Neural cell (in vitro differentiated cells): Measurements from ENCODE around the gene PLA1A. TPM values are rescaled to one million over a fixed set of nuclear protein-coding genes. Genes with fewer than 3 reads are reported as not detected.

Experiments used
- H2AFZ ChIP-seq: fragments of 200-600, 300-800 bp; sonication (generic), shearing (Covaris generic); 2 replicates; pipeline ENCODE4 v1.6.0; 2014; ENCODE audit warnings: low read depth, mild to moderate bottlenecking, antibody characterized with exemption, low read length, moderate library complexity
- H3F3A ChIP-seq: fragments of 200-600 bp; shearing (Covaris generic); 2 replicates; pipeline ENCODE4 v1.6.1; 2016; ENCODE audit warnings: mild to moderate bottlenecking, moderate library complexity, mixed read lengths, antibody characterized with exemption, low read length; ENCODE audit not compliant: insufficient read depth, poor library complexity, severe bottlenecking
- H3K27ac ChIP-seq: fragments of 200-600, 300-800 bp; sonication (generic), shearing (Covaris generic); 2 replicates; pipeline ENCODE4 v1.5.1; 2014; ENCODE audit warnings: mild to moderate bottlenecking, low read length, moderate library complexity
- H3K27me3 ChIP-seq: fragments of 300-800, 200-600 bp; sonication (generic), shearing (Covaris generic); 2 replicates; pipeline ENCODE4 v1.6.0; 2014; ENCODE audit warnings: mild to moderate bottlenecking, low read depth, low read length, moderate library complexity; ENCODE audit not compliant: insufficient read depth
- H3K36me3 ChIP-seq: fragments of 300-800, 200-600 bp; sonication (generic), shearing (Covaris generic); 2 replicates; pipeline ENCODE4 v1.5.1; 2014; ENCODE audit warnings: mild to moderate bottlenecking, antibody characterized with exemption, low read length, moderate library complexity; ENCODE audit not compliant: insufficient read depth
- H3K4me2 ChIP-seq: fragments of 300-800, 200-600 bp; sonication (generic), shearing (Covaris generic); 2 replicates; pipeline ENCODE4 v1.6.0; 2014; ENCODE audit warnings: mild to moderate bottlenecking, low read length
- H3K4me3 ChIP-seq: fragments of 300-800, 200-600 bp; sonication (generic), shearing (Covaris generic); 2 replicates; pipeline ENCODE4 v1.5.1; 2014; ENCODE audit warnings: mild to moderate bottlenecking, low read length, moderate library complexity
- H3K79me2 ChIP-seq: fragments of 200-600 bp; shearing (Covaris generic); replicated peaks from 2 replicates; pipeline ENCODE4 v1.6.0; 2014; ENCODE audit warnings: mild to moderate bottlenecking, low read length, moderate library complexity; ENCODE audit not compliant: insufficient read depth
- H3K9ac ChIP-seq: fragments of 300-800, 200-600 bp; sonication (generic), shearing (Covaris generic); 2 replicates; pipeline ENCODE4 v1.6.1; 2016; ENCODE audit warnings: mild to moderate bottlenecking, low read length, mixed read lengths
- H3K9me2 ChIP-seq: fragments of 200-600 bp; shearing (Covaris generic); 2 replicates; pipeline ENCODE4 v1.6.1; 2016; ENCODE audit warnings: mild to moderate bottlenecking, low read length, mixed read lengths; ENCODE audit not compliant: insufficient read depth
- H3K9me3 ChIP-seq: fragments of 200-600, 300-800 bp; sonication (generic), shearing (Covaris generic); 2 replicates; pipeline ENCODE4 v1.6.1; 2016; ENCODE audit warnings: mild to moderate bottlenecking, mixed run types, low read length, moderate library complexity, mixed read lengths
- H4K20me1 ChIP-seq: fragments of 200-600 bp; shearing (Covaris generic); 2 replicates; pipeline ENCODE4 v1.6.1; 2016; ENCODE audit warnings: mild to moderate bottlenecking, mixed run types; ENCODE audit not compliant: insufficient read depth
- CTCF ChIP-seq: fragments of 450-650 bp; IDR thresholded peaks from 2 replicates; pipeline ENCODE4 v1.5.1; 2014; ENCODE audit warnings: antibody characterized with exemption, mild to moderate bottlenecking, moderate library complexity; ENCODE audit not compliant: poor library complexity, severe bottlenecking
- EP300 ChIP-seq: fragments of 450-650 bp; conservative IDR thresholded peaks from 2 replicates; pipeline ENCODE4 v1.6.1; 2014; ENCODE audit warnings: antibody characterized with exemption, mild to moderate bottlenecking, moderate library complexity; ENCODE audit not compliant: poor library complexity, severe bottlenecking
- EZH2 ChIP-seq: fragments of 200-600, 300-800 bp; shearing (Covaris generic), sonication (generic); IDR thresholded peaks from 2 replicates; pipeline ENCODE4 v1.6.1; 2014; ENCODE audit warnings: antibody characterized with exemption, low read length, borderline replicate concordance, mild to moderate bottlenecking; ENCODE audit not compliant: insufficient read depth, poor library complexity, severe bottlenecking
- MXI1 ChIP-seq: fragments of 450-650 bp; conservative IDR thresholded peaks from 2 replicates; pipeline ENCODE4 v1.6.1; 2014; ENCODE audit warnings: antibody characterized with exemption, mild to moderate bottlenecking; ENCODE audit not compliant: poor library complexity, severe bottlenecking
- SMC3 ChIP-seq: fragments of 450-650 bp; conservative IDR thresholded peaks from 2 replicates; pipeline ENCODE4 v1.6.1; 2014; ENCODE audit warnings: antibody characterized with exemption, mild to moderate bottlenecking, moderate library complexity; ENCODE audit not compliant: poor library complexity
- TAF1 ChIP-seq: IDR thresholded peaks from 2 replicates; pipeline ENCODE4 v1.6.1; 2012; ENCODE audit warnings: low read depth
- polyA plus RNA-seq: library from polyadenylated mRNA; depleted of rRNA; stranded (reverse); fragments of >200 nt; gene quantifications from 2 replicates; pipeline ENCODE4 v1.2.3, GENCODE V29; 2014
- TF ChIP-seq, protein P1 (sequence below): IDR thresholded peaks from 2 replicates; pipeline ENCODE4 v1.6.1; 2012; ENCODE audit warnings: borderline replicate concordance

PLA1A gene
- polyA plus RNA-seq, 1 donor from 2014 or later, result not detected

DNA sequence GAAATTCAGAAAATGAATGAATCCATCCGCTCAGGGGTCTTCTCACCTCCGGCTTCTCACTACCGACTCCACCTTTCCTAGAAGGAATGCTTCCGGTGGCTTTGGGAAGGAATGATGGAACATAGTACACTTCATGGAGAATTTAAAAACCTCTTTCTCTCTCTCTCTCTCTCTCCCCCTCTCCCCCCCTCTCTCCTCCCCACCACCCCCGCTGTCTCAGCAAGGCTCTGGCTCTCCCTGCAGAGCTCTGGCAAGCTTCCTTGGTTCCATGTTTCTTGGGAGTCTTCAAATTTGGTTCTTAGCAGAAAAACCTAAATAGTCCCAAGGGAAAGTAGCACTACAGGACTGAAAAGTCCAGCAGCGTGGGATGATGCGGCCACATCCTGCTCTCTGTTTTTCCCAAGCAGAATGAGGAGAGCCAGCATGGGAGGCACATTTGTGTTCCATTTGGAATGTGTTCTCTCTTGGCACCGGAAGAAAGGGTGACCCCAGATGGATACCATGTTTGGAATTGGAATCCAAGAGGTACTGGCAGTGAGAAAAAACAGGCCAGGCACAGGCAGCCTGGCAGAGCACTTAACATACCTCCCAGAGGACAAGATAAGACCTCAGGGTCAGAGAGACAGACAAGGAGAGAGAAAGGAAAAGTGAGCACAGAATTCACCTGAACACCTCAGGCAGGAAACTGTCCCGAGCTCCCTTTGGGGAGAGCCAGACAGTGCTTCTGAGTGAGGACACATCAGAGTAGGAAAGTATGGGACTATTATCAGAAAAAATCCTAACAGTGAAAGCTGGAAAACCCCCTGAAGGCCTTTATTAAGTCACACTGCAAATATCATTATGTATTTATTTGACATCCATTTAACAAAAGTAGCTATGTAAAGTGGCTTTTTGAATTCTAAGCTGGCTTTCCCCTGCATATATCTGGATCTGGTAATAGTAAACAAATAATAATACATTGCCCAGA lies 63.1 kb downstream of the PLA1A start, which contains the start of gene POPDC2:
Gene POPDC2, minus strand, starts transcription at position 116 of the 967 bp plus-strand sequence. CDS start 166 bp downstream, outside the sequence.
- Histone ChIP-seq H3K4me2 (no peak within 1 kb of the TSS), H3K27me3 (no peaks in the 10 kb centered on the region), H3K27ac (no peak within 1 kb of the TSS), H3K79me2 (no peaks in the 10 kb centered on the region), H3K9me2 (no peaks in the 10 kb centered on the region), H3F3A (no peaks in the 10 kb centered on the region), H3K4me3 (no peak within 1 kb of the TSS), H2AFZ (no peak within 1 kb of the TSS), H4K20me1 (no peaks in the 10 kb centered on the region), H3K9ac (no peak within 1 kb of the TSS), H3K36me3 (no peaks in the 10 kb centered on the region), H3K9me3 (no peaks in the 10 kb centered on the region)
- TF ChIP-seq, protein P1, sequence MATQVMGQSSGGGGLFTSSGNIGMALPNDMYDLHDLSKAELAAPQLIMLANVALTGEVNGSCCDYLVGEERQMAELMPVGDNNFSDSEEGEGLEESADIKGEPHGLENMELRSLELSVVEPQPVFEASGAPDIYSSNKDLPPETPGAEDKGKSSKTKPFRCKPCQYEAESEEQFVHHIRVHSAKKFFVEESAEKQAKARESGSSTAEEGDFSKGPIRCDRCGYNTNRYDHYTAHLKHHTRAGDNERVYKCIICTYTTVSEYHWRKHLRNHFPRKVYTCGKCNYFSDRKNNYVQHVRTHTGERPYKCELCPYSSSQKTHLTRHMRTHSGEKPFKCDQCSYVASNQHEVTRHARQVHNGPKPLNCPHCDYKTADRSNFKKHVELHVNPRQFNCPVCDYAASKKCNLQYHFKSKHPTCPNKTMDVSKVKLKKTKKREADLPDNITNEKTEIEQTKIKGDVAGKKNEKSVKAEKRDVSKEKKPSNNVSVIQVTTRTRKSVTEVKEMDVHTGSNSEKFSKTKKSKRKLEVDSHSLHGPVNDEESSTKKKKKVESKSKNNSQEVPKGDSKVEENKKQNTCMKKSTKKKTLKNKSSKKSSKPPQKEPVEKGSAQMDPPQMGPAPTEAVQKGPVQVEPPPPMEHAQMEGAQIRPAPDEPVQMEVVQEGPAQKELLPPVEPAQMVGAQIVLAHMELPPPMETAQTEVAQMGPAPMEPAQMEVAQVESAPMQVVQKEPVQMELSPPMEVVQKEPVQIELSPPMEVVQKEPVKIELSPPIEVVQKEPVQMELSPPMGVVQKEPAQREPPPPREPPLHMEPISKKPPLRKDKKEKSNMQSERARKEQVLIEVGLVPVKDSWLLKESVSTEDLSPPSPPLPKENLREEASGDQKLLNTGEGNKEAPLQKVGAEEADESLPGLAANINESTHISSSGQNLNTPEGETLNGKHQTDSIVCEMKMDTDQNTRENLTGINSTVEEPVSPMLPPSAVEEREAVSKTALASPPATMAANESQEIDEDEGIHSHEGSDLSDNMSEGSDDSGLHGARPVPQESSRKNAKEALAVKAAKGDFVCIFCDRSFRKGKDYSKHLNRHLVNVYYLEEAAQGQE, result no peak
- no peak for TF ChIP-seq EP300
- TF ChIP-seq MXI1, result no peak
- TF ChIP-seq TAF1, result no peak
- no peak for TF ChIP-seq CTCF

DNA sequence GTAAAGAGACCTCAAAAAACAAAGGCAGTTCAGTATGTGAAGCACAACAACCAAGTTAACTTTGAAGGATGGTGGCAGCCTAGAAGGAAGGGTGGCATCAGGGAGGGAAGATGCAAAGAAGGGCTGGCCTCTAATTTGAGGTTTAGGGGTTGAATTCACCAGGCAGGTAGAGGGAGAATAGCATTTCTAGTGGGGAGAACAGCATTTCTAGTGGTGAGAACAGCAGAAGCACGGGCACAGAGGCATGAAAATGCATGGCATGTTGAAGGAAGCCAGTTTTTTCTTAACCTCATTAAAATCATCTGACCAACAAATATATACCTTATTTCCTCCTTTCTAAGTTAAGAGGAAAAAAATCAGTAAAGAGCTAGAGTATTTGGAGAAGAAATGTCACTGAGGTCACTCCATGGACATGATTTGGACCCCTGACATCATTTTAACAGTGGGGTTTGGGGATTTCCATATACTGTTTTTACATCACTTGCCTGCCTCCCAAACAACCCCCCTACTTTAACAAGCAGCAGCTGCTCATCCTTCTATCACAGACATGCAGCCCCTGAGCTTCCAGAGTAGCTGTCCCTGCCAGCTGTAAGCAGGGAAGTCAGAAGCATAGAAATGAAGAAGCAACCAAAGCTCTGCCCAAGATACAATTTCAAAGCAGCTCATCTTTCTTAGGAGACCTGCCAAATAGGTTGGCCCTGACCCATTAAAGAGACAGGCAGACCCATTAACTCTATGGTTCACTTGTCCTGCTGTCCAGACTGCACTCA lies 65.1 kb downstream of the PLA1A start:
- TF ChIP-seq TAF1 (no peak), CTCF (no peak), SMC3 (no peak), EZH2 (no peak), EP300 (no peak)
- H3K27me3 ChIP-seq, result no peaks in the 10 kb centered on the region
- H2AFZ ChIP-seq, result no peak overlapping the region
- no peak overlapping the region for H3K9ac ChIP-seq
- H3K4me2 ChIP-seq, result no peak overlapping the region
- H3K9me3 ChIP-seq, result no peaks in the 10 kb centered on the region
- H3K79me2 ChIP-seq, result no peaks in the 10 kb centered on the region
- no peaks in the 10 kb centered on the region for H4K20me1 ChIP-seq
- no peak overlapping the region for H3K4me3 ChIP-seq
- no peak overlapping the region for H3K27ac ChIP-seq
- H3F3A ChIP-seq, result no peaks in the 10 kb centered on the region
- no peaks in the 10 kb centered on the region for H3K9me2 ChIP-seq
- no peaks in the 10 kb centered on the region for H3K36me3 ChIP-seq
